Psoas muscle (tissue), 8 donors: ENCODE data around the gene RET. TPM values are rescaled to one million over a fixed set of nuclear protein-coding genes. Genes with fewer than 3 reads are reported as not detected.

Experiments
- ATAC-seq, 4 donors: fragments of 200-7000 bp; cut with Tn5 transposase; one replicate each; pipeline ENCODE4 v1.9.1; 2020; ENCODE audit warnings: moderate library complexity in 3 of 4, mild to moderate bottlenecking in 2 of 4
- DNase-seq, 2 donors: peaks; one replicate each; pipeline ENCODE4 v3.0.0-alpha.2; 2020
- H3K27ac ChIP-seq: fragments of 200-600 bp; one replicate; pipeline ENCODE4 v1.8.0; 2022
- H3K27me3 ChIP-seq, 3 donors: fragments of 200-600 bp in 1 of 3; one replicate each; pipeline versions ENCODE4 v1.6.1 to v1.8.0; 2013 to 2022; ENCODE audit warnings: low read length in 2 of 3, mild to moderate bottlenecking in 2 of 3, moderate library complexity in 1 of 3; ENCODE audit not compliant: insufficient read depth in 3 of 3
- H3K36me3 ChIP-seq, 2 donors: fragments of 200-600 bp in 1 of 2; one replicate each; pipeline versions ENCODE4 v1.6.1 to v1.8.0; 2013 to 2022; ENCODE audit warnings: low read depth in 1 of 2, mild to moderate bottlenecking in 1 of 2, moderate library complexity in 1 of 2; ENCODE audit not compliant: insufficient read depth in 1 of 2
- H3K4me1 ChIP-seq: fragments of 200-600 bp; one replicate; pipeline ENCODE4 v1.8.0; 2022
- H3K4me3 ChIP-seq: fragments of 200-600 bp; one replicate; pipeline ENCODE4 v1.8.0; 2022; ENCODE audit warnings: mild to moderate bottlenecking
- H3K9me3 ChIP-seq: fragments of 200-600 bp; one replicate; pipeline ENCODE4 v1.8.0; 2022
- WGBS, 3 donors: extraction: QIAGEN DNeasy Blood & Tissue Kit; methylation state at CpG; one replicate each; pipeline versions ENCODE4 v1.1.6 to v1.1.7; 2013; 5-methylcytosine and 5-hydroxymethylcytosine counted together
- intact Hi-C, 2 donors: fragments of 100-400 bp; cut with DNase I; formaldehyde crosslinking; loops; one replicate each; pipeline versions ENCODE4 v1.11.0 to v1.14.2; 2022
- polyA plus RNA-seq, 3 donors: library from polyadenylated mRNA; stranded (reverse); fragments of 200-250 nt; gene quantifications; one replicate each; pipeline ENCODE4 v1.2.3, GENCODE V29; 2013
- total RNA-seq, 4 donors: library from RNA; stranded (reverse); fragmentation: NEBNext Ultra II Directional in 2 of 4; extraction: Animal tissue kit (Norgen Biotek cat#: 25700) in 2 of 4; gene quantifications; one replicate each; pipeline versions ENCODE4 v1.2.1 to v1.2.4, GENCODE V29; 2021 to 2023
- TF ChIP-seq, protein P1 (sequence below): fragments of 200-600 bp; IDR thresholded peaks from one replicate; pipeline ENCODE4 v1.8.0; 2022; ENCODE audit warnings: antibody characterized with exemption
- donor health status: healthy with polysubstance abuse.
- donor health status: DM: no; HTN: no; CAD: no; lungs with moderate emphysema.
- donor health status: Bipolar disorder and iron deficiency.
- donor health status: healthy.
- donor health status: DM: yes; HTN: yes; CAD: no.
- donor health status: DM: no; HTN: no; CAD: no.
- donor health status: DM: no; HTN: no; CAD: no.
- donor health status: DM: yes; HTN: yes; CAD: no.

Gene RET
- total and polyA plus RNA-seq, 7 donors, result 0.35 to 2.6 (median 0.60) TPM

DNA sequence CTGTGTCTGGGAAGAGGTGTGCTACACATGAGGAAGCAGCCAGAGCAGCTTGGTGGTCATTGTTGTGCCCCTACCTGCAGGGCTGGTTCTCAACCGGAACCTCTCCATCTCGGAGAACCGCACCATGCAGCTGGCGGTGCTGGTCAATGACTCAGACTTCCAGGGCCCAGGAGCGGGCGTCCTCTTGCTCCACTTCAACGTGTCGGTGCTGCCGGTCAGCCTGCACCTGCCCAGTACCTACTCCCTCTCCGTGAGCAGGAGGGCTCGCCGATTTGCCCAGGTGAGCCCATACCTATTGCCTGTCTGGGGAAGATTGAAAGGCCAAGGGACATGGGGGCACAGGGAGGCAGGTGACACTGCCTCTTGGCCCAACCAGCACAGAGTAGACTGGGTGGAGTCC lies 32.1 kb downstream of the RET start:
- WGBS, 3 donors, result 91 to 95% (median 92%) methylated on average over 12 of the region's 12 CpGs
- H3K27me3 ChIP-seq, result peaks cover 0 to 11% (median 0%) of the 10 kb centered on the region in 3 donors
- H3K4me1 ChIP-seq, result no peaks in the 10 kb centered on the region
- ATAC-seq, result no peak
- TF ChIP-seq, protein P1, sequence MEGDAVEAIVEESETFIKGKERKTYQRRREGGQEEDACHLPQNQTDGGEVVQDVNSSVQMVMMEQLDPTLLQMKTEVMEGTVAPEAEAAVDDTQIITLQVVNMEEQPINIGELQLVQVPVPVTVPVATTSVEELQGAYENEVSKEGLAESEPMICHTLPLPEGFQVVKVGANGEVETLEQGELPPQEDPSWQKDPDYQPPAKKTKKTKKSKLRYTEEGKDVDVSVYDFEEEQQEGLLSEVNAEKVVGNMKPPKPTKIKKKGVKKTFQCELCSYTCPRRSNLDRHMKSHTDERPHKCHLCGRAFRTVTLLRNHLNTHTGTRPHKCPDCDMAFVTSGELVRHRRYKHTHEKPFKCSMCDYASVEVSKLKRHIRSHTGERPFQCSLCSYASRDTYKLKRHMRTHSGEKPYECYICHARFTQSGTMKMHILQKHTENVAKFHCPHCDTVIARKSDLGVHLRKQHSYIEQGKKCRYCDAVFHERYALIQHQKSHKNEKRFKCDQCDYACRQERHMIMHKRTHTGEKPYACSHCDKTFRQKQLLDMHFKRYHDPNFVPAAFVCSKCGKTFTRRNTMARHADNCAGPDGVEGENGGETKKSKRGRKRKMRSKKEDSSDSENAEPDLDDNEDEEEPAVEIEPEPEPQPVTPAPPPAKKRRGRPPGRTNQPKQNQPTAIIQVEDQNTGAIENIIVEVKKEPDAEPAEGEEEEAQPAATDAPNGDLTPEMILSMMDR, result no peak
- intact Hi-C loops, result loop anchor here (5.0 to 10.0 kb wide), 2 partner anchors 357 to 934 kb away; no protein-coding TSS in a partner anchor
- no peaks in the 10 kb centered on the region for H3K9me3 ChIP-seq
- H3K36me3 ChIP-seq, result no peaks in the 10 kb centered on the region
- no peak overlapping the region for H3K4me3 ChIP-seq
- DNase-seq, result peak in 1 of 2 donors; percentile 40
- H3K27ac ChIP-seq, result no peak overlapping the region

DNA sequence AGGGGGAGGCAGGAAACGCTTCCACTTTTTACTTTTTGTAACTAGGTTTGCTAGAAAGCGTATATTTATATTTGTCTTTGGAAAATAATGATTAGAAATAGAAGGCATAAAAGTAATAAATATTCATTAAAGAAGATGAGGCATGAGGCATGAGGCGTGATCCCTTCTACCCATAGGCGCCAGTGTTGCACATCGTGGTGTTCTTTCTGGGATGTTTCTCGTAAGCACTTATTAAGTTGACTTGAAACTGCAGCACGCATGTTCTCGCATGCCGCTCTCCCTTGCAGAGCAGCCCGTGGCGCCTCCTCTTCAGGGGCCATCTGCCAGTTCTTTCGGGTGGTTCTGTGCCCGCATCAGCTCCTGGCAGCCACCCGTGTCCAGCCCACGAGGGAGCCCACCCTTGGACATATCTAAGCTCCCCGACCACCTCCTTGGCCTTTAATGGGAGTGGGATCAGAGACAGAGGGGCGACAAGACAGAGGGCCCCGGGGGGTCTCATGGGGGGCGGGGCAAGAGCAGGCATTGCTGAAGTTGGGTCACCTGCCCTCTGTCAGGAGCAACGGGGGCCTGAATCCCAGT lies 32.9 kb downstream of the RET start:
- no peak for ATAC-seq
- Histone ChIP-seq H3K4me3 (no peak overlapping the region), H3K36me3 (no peaks in the 10 kb centered on the region), H3K4me1 (no peaks in the 10 kb centered on the region), H3K27ac (no peak overlapping the region), H3K9me3 (no peaks in the 10 kb centered on the region), H3K27me3 (peaks cover 0 to 6% (median 0%) of the 10 kb centered on the region in 3 donors)
- DNase-seq, result peak in 1 of 2 donors; percentile 8
- WGBS, 3 donors, result 55 to 81% (median 55%) methylated on average over 19 to 20 of the region's 20 CpGs
- TF ChIP-seq, protein P1, result no peak
- intact Hi-C loops, result loop anchor here (5.0 to 10.0 kb wide), 2 partner anchors 357 to 935 kb away; no protein-coding TSS in a partner anchor

DNA sequence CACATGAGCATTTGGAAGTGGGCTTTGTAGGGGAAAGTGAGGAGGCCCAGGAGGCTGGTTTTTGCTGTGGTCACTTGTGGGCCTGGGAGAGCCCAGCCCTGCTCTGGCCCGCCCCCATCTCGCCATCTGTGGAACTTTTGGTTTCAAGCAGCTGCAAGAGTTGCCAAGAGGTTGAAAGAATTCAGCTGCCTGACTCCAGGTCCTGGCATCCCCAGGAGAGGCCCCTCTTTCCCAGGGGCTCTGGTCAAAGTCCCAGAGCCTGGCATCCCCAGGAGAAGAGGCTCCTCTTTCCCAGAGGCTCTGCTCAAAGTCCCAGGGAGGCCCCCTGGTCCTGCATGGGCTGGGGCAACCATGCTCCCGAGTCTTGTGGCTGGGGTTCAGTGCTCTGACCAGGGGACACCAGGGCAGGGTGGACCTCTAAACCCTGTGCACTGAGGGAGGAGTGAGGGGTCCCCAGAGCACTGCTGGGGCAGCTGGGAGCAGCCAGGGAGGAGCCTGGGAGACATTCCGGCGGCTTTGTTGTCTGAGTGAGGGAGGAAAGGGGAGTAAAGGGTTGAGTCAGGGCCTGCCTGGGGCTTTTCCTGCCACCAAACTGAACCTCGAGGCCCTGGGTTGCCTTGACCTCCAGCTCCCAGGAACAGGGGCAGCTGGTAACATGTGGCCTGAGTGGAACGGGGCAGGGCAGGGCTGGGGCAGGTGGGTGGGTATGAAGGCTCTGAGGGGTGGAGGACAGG lies 33.6 kb downstream of the RET start:
- intact Hi-C loops, result no loop called here
- ATAC-seq (no peak), DNase-seq (peak; percentile 25 to 72)
- TF ChIP-seq, protein P1, result no peak
- WGBS, 3 donors, result 43 to 65% (median 49%) methylated on average over 7 of the region's 7 CpGs
- Histone ChIP-seq H3K36me3 (no peaks in the 10 kb centered on the region), H3K4me3 (no peak overlapping the region), H3K27me3 (no peaks in the 10 kb centered on the region), H3K4me1 (no peaks in the 10 kb centered on the region), H3K27ac (no peak overlapping the region), H3K9me3 (no peaks in the 10 kb centered on the region)

DNA sequence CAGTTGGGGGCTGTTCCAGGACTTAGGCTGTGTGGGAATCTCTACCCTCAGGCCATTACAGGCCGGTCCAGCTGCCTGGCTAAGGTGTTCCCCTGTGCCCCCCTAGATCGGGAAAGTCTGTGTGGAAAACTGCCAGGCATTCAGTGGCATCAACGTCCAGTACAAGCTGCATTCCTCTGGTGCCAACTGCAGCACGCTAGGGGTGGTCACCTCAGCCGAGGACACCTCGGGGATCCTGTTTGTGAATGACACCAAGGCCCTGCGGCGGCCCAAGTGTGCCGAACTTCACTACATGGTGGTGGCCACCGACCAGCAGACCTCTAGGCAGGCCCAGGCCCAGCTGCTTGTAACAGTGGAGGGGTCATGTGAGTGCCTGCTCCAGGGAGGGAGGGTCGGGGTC lies 34.2 kb downstream of the RET start:
- intact Hi-C loops, result no loop called here
- Histone ChIP-seq H3K4me3 (no peak overlapping the region), H3K27me3 (no peaks in the 10 kb centered on the region), H3K36me3 (no peaks in the 10 kb centered on the region), H3K9me3 (no peaks in the 10 kb centered on the region), H3K27ac (no peak overlapping the region), H3K4me1 (no peaks in the 10 kb centered on the region)
- TF ChIP-seq, protein P1, result no peak
- no peak for ATAC-seq
- WGBS, 3 donors, result 63 to 83% (median 75%) methylated on average over 11 of the region's 11 CpGs
- DNase-seq, result peak in 1 of 2 donors; percentile 36
